ENCODE results near the gene CMSS1.

The CMSS1 gene

DNA sequence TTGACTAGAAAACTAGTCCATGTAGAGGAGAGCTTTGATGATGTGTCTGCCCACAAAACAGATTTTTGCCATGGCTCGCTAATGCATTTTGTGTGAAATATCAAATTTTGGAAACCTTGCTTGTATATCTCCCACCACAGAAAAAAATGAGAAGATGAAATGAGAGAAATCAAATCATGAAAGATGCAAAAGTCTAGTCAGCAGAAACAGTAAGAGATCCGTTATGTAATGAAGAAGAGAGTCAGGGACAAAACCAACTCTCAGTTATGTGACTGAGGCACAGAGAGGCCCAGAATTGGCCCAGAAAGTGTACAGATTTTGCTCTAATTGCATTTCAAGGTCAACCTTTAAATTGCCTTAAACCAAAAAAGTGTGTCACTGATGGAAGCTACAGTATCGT is 189.7 kb downstream of the CMSS1 start:
- TF ChIP-seq, protein P1, sequence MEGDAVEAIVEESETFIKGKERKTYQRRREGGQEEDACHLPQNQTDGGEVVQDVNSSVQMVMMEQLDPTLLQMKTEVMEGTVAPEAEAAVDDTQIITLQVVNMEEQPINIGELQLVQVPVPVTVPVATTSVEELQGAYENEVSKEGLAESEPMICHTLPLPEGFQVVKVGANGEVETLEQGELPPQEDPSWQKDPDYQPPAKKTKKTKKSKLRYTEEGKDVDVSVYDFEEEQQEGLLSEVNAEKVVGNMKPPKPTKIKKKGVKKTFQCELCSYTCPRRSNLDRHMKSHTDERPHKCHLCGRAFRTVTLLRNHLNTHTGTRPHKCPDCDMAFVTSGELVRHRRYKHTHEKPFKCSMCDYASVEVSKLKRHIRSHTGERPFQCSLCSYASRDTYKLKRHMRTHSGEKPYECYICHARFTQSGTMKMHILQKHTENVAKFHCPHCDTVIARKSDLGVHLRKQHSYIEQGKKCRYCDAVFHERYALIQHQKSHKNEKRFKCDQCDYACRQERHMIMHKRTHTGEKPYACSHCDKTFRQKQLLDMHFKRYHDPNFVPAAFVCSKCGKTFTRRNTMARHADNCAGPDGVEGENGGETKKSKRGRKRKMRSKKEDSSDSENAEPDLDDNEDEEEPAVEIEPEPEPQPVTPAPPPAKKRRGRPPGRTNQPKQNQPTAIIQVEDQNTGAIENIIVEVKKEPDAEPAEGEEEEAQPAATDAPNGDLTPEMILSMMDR (IDR thresholded peaks at IDR 0.05; ENCODE audit: insufficient read depth, low read length): no peak
- TF ChIP-seq, protein P2, sequence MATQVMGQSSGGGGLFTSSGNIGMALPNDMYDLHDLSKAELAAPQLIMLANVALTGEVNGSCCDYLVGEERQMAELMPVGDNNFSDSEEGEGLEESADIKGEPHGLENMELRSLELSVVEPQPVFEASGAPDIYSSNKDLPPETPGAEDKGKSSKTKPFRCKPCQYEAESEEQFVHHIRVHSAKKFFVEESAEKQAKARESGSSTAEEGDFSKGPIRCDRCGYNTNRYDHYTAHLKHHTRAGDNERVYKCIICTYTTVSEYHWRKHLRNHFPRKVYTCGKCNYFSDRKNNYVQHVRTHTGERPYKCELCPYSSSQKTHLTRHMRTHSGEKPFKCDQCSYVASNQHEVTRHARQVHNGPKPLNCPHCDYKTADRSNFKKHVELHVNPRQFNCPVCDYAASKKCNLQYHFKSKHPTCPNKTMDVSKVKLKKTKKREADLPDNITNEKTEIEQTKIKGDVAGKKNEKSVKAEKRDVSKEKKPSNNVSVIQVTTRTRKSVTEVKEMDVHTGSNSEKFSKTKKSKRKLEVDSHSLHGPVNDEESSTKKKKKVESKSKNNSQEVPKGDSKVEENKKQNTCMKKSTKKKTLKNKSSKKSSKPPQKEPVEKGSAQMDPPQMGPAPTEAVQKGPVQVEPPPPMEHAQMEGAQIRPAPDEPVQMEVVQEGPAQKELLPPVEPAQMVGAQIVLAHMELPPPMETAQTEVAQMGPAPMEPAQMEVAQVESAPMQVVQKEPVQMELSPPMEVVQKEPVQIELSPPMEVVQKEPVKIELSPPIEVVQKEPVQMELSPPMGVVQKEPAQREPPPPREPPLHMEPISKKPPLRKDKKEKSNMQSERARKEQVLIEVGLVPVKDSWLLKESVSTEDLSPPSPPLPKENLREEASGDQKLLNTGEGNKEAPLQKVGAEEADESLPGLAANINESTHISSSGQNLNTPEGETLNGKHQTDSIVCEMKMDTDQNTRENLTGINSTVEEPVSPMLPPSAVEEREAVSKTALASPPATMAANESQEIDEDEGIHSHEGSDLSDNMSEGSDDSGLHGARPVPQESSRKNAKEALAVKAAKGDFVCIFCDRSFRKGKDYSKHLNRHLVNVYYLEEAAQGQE (IDR thresholded peaks at IDR 0.05; ENCODE audit: insufficient replicate concordance, low read depth): no peak
- no peak for TF ChIP-seq POLR2AphosphoS5 (IDR thresholded peaks at IDR 0.05; ENCODE audit: low read depth)
- no peak for TF ChIP-seq SPI1 (IDR thresholded peaks at IDR 0.05; ENCODE audit: borderline replicate concordance, low read depth)
- no peak for TF ChIP-seq GABPA (IDR thresholded peaks at IDR 0.05; ENCODE audit: low read depth)

GRCh38 chr3:100008081-100008698 is 190.5 kb downstream of the CMSS1 start:
- Histone ChIP-seq H3K27me3 (ENCODE audit: insufficient read depth, poor library complexity, severe bottlenecking) (no peaks in the 10 kb centered on the region), H3K4me3 (replicated peaks; ENCODE audit: insufficient read depth, low read length) (no peak overlapping the region), H3K27ac (replicated peaks) (no peak overlapping the region)
- peak; percentile 65 for TF ChIP-seq SPI1 (IDR thresholded peaks at IDR 0.05; ENCODE audit: borderline replicate concordance, low read depth)
- TF ChIP-seq, protein P2 (IDR thresholded peaks at IDR 0.05; ENCODE audit: insufficient replicate concordance, low read depth): no peak
- DNase-seq (ENCODE audit: low read depth in 1 of 2, low spot score in 1 of 2): no peak

More for the DNA sequence above, 189.7 kb downstream of the CMSS1 start:
- Histone ChIP-seq H3K27ac (replicated peaks) (no peak overlapping the region), H3K4me3 (replicated peaks; ENCODE audit: insufficient read depth, low read length) (no peak overlapping the region), H3K27me3 (ENCODE audit: insufficient read depth, poor library complexity, severe bottlenecking) (no peaks in the 10 kb centered on the region)
- DNase-seq (ENCODE audit: low read depth in 1 of 2, low spot score in 1 of 2): no peak

DNA sequence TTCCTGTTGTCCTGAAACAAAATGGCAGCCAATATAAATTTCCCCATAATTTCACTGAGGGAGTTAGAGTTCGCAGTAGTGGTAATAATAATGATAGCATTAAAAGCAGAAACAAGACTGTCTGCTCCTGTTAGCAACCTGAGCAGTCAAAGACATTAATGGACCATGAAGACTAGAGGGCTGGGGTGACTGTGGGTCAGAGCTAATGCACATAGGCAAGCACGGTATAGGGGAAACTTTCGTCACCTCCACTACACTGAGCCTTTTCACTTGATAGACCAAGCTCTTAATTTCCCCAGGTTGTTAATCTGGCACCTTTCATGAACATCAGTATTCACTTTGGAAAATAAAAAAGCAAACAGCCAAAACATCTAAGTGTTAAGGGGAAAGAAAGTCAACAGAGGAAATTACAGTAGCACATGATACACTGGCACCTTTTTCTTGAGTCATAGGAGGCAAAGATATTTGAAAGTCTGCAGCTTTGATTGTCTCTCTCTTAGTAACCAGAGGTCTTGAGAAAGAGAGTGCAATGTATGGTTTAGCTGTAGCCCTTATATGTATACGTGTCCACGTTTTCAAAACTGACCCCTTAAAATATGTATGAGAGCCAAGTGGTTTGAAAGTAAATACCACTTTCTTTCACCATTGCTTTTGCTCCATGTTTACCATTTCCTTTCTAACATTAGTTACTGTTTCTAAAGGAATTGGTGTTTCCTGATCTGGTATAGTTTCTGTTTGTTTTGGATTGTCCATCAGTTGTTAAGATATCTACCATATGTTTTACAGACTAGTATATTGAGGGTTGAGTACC is 191.8 kb downstream of the CMSS1 start:
- TF ChIP-seq GABPA (IDR thresholded peaks at IDR 0.05; ENCODE audit: low read depth) (no peak), SPI1 (IDR thresholded peaks at IDR 0.05; ENCODE audit: borderline replicate concordance, low read depth) (no peak), POLR2AphosphoS5 (IDR thresholded peaks at IDR 0.05; ENCODE audit: low read depth) (no peak)
- TF ChIP-seq, protein P2 (IDR thresholded peaks at IDR 0.05; ENCODE audit: insufficient replicate concordance, low read depth): no peak
- TF ChIP-seq, protein P1 (IDR thresholded peaks at IDR 0.05; ENCODE audit: insufficient read depth, low read length): no peak
- Histone ChIP-seq H3K27ac (replicated peaks) (no peak overlapping the region), H3K27me3 (ENCODE audit: insufficient read depth, poor library complexity, severe bottlenecking) (no peaks in the 10 kb centered on the region), H3K4me3 (replicated peaks; ENCODE audit: insufficient read depth, low read length) (no peak overlapping the region)
- DNase-seq (ENCODE audit: low read depth in 1 of 2, low spot score in 1 of 2): no peak
